Muscle of arm (tissue), 12 donors: ENCODE data around the gene GPC6. TPM values are rescaled to one million over a fixed set of nuclear protein-coding genes. Genes with fewer than 3 reads are reported as not detected.

Experiments
- DNase-seq: peaks from one replicate; pipeline ENCODE4 v3.0.0-alpha.2; 2013
- polyA plus RNA-seq, 12 donors: library from polyadenylated mRNA; unstranded; fragments of 120-200 nt; gene quantifications; one replicate each; pipeline ENCODE4 v1.2.1, GENCODE V29; 2013; ENCODE audit not compliant: insufficient read length in 12 of 12

GPC6 gene
- polyA plus RNA-seq, 12 donors = 11.5 to 24.7 (median 15.3) TPM; not detected in 1

DNA sequence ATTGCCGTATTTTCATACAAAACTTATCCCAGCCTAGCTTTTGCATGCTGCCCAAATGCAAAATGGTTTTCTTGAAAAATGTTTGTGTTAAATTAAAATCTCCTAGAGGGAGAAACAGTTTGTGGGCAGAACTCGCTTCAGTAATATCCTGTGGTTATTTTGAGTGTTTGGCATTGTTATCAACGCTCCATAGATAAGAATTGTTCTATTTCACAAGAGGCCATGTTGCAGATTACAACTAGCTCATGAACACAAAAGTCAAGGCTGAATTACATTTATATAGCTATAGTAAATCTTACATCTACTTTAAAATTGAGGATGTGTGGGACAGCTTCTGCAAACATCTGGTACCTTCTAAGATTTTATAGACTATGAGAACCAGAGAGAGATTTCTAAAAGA lies 805.0 kb downstream of the GPC6 start:
- DNase-seq = no peak

DNA sequence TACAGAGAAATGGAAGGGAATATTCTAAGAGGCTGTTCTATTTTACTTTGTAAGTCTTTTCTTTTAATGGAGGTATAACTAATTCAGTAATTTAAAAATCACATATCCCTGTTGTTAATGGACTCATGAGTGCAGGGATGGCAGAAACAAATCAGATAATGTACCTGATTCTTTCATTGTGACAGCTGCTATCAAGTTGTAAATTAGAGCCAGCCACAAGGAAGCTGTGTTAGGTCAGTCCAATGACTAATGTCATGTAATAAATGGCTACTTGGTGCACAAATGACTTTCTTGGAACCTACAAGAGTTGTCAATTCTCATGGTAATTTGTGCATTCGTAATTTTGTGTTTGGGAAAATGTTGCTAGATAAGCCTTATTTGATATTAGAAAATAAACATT lies 806.5 kb downstream of the GPC6 start:
- DNase-seq = no peak

DNA sequence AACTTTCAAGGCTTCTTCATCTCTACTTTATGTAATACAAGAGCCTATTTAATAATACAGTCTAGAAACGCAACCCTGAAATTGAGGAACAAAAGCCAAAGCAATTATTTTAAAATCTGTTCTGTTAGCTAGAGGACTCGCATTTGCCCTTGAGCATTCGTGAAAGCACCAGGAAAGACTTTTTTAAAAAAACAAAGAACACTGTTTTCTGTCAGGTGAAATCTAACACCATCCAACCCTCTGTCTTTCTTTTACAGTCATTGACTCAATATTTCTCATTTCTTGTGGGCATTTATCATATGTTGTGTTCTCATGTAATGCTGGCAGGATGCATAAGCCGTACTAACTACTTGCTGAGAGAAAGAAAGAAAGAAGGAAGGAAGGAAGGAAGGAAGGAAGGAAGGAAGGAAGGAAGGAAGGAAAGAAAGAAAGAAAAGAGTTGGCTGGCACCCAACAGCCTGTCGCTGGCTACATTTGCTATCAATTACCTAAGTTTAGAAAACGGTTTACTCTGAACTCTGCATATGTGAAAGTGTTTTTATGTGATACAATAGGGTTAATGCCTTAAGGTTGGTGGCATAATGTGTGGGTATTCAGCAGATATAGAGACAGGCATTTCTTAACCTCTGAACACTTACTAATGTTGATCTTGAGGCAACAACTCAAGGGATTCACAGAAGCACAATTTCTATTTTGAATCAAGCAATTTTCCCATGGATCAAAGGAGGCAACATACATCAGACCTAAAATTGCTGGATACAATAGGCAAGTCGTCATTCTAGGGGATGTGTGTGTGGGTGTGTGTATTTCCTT lies 807.4 kb downstream of the GPC6 start:
- DNase-seq = no peak

DNA sequence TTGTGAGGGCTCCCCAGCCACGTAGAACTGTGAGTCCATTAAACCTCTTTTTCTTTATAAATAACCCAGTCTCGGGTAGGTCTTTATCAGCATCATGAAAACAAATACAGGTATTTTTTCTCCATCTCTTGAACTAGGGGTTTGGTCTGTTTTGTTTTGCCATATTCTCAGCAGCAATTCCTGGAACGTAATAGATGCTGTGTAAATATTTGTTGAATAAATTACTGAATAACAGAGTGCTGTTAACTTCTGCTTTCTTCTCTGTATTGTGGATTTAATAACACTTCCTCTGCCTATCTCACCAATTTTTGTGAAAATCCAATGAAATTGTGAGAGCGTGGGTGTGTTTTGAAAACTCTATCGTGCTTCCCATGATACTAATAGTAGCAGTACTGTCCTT lies 823.4 kb downstream of the GPC6 start:
- no peak for DNase-seq

DNA sequence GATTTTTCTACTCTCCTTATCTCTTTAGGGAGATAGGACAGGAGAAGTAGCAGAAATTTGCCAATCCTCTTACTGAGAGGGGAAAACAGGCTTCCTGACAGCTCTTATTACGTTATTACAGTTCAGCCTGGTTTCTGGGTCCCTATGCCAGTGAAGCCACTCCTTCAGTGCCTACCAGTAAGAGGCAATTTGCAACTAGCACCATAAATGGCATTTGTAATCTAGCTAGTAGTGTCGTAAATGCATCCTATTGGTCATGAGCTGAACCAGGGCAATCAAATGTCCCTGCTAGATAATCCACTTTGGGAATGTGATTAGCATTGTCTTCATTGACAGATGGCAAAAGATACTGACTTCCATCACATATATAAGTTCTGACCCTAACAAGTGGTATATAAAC lies 824.1 kb downstream of the GPC6 start:
- DNase-seq = no peak

DNA sequence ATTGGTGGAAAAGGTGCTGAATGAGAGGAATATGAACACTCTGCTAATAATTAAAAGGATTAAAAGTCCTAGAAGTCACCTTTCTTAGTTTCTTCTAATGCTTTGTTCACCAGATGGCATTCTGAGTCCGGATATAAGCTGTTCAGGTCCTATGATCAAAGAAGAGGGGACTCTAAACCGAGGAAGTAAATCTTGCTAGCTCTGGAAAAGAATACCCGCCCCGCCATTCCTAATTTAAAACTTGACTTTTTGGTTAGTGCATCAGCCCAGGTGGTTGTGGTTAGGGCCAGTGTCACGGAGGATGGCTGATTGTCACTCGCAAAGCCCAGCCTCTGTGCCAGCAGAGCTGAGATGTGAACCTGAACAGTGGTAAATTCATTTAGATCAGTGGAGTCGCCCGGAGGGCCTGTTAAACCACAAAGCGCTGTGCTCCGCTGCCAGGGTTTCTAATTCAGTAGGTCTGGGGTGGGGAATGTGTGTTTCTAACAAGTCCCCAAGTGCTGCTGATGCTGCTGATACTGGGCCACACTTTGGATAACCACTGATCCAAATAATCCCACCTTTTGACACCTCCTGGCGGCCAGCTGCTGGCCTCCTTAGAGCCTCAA lies 827.5 kb downstream of the GPC6 start:
- no peak for DNase-seq

DNA sequence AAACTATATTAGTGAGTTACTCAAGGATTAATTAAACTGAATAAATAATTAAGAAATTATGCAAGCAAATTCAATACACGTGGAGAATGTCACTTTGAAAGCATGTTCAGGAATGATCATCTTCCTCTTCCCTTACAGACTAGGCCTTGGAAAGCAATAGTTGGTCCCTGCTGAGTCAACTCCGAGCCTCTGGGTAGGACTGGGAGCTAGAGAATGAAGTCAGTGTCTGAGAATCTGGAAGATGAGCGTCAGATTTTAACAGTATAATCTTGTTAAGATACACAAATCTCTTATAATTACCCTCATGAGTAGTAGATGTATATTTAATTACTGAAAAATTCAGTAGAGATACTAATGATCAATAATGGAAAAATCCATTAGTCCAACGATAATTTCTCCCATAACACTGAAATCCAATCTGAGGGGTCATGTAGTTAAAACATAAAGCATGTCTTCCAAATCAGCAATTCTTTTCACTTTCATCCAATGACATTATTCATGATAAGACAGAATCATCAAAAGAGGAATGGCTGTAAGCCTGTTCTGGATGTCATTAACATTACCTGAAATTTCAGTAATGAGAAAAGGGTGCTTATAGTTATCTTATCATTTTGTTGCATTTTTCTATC lies 829.9 kb downstream of the GPC6 start:
- DNase-seq = no peak

DNA sequence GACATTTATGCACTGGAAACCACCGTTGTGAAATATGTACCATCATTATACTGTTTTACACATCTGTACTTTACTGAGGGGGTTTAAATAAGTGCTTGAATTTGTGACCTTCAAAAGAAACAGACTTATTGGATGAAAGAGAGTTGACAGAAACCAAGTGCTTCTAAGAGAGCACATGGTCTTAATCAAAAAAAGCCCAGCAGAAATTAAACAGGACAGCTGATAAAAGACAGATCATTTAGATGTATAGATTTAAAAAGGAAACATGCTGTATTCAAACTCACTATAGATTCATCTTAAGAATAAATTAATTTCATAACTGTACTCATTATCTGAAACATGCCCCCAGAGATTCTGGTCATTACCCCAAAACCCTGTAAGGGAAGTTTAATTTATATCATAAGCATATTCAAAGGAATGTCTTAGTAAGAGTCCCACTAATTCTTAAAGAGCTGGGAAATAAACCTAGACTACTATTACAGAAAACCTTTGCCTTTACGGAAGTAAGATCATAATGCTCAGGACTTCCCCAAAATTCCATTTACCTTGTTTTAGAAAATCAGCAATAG lies 831.1 kb downstream of the GPC6 start:
- DNase-seq = no peak

DNA sequence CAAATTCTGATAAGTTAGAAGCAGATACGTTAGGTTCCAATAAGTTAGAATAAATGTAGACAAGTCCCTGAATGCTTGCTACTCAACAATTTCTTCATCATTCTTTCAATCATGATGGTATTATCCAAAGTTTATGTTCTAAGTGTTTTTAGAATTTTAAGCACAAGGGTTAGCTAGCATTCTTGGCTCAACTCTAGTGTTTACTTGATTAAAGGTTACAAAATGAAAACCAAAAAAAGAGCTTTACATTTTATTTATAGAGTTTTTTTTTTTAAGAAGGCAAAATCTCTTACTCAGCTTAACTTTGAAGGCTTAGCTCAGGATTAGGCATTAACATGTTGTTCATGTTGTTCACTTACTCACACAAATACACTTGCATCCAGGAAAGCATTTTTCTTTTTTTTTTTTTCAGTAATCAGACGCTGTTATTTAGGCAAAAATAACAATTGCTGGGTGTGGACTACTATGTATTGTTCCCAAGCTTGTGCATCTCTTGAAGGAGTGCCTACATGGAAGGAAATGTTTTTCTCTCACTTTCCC lies 832.3 kb downstream of the GPC6 start:
- DNase-seq = no peak

DNA sequence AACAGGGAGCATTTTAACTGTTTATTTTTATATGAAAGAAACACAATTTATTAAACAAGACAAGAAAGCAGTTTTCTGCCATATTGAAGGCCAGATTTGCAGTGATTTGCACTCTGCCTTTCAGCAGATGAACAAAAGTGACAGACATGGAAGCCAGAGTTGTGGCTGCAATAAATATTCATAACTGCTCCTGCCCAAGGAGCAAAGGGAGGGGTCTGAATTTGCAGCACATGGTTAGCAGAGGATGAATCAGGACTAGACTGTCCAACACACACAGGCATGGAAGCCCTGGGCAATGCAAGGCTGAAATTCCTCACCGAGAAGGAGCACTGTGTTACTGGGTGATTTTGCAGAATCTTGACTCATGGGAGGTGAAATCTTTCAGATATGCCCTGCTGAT lies 834.7 kb downstream of the GPC6 start:
- DNase-seq = no peak

DNA sequence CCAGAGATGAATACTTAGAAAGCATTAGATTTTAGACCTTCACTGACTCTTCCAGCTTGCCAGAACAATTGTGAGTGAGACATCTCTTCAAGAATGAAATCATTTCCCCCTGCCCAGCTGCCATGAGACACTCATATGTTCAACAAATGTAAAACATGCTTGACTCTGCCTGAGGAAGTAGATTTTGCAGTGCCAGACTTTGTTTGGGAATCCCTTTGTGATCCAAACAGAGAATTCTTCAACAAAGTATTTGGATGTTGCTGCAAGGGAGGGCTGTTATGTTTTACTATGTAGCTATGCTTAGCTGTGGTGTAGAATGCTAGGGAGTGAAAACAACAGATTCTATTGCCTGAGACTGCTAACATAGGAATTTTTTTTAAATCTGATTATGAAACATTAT lies 836.5 kb downstream of the GPC6 start:
- peak; percentile 32 for DNase-seq

DNA sequence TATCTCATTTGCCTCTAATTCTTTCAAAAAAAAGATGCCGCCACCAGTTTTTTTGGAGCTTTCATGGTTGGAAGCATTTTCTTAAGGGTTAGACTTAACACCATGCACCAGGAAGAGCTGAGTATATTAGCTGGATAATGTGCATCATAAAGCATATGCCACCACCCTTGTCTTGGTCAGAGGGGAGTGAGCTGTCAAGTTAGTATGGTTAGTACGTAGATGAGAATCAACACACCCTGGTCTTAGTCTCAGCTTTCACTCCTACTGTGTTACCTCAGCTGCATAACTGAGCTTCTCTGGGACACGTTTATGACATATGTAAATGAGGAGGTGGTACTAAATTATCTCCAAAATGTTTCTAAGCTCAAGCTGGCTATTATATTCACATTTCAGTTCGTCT lies 837.2 kb downstream of the GPC6 start:
- no peak for DNase-seq

DNA sequence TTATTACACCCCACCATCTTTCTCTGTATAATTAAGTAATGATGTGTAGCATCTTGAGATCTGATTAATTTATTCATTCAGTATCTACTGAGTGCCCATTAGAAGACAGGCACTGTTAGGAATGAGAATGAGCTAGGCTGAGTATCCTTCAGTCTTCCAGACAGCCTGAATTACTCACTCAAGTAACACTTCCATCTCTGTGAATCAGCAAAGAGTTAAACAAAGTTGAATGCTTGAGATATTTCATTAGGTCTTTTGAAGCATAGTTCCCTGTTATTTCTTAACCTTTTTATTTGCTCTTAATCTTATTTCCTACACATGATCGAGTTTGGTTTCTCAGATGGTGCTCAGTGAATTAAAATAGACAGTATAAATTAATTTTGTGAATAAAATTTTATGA lies 839.1 kb downstream of the GPC6 start:
- DNase-seq = no peak

DNA sequence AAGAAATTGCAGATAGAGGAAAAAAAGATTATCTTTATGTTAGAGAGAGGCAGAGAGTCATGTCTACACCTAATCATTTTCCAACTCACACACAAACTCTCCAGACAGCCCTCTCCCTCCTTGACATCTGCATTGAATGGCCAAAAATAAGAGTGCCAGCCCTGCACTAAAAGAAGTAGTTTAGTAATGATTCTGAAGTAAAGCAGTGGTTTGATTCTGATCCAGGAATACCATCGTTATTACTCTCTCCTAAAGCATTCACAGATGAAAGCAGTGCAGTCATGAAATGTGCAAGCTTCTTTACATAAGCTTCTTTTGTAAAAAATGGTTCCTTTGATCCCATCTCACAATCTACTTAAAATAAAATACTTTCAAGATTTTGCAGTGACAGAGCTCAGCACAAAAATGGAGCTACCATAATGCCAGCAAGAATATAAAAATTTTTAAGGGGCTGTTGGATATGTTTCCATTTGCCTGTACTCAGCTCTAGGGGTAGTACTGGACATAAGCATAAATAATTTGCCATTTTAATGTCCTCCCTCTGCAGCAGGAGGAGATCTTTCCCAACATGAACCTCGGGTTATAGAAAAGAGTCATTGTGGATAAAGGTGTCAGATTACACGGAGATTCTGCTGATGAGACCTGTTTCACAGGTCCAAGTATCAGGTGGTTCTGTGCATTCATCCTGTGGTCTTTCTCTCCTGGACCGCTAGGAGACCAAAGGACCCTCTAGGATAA lies 846.6 kb downstream of the GPC6 start:
- no peak for DNase-seq

DNA sequence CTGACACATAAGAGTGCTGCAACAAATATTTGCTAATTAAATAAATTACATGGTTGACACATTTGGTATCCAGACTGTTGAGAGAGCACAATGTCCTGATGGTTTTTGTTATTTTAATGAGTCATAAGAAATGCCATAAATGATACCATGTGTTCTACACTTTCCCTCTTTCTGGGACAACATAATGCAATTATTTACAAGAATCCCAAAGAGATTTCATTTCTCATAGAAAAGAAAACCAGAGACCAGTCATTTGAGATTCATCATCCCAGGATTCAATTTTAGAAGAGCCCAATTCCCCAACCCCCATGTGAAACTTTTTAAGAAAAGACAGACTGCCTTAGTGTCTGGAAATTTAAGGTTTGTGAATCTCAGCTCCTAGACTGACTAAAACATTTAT lies 853.3 kb downstream of the GPC6 start:
- no peak for DNase-seq

DNA sequence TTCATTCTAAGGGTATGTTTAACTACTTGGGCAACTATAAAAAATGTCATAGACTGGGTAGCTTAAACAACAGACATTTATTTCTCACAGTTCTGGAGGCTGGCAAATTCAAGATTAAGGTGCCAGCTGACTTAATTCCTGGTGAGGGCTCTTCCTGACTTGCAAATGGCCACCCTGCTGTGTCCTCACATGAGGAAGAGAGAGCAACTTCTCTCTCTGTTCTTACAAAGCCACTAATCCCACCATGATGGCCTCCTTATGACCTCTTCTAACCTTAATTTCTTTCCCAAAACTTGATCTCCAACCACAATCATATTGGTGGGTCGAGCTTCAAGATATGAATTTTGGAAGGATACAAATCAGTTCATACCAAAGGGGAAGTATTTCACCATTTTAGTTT lies 853.9 kb downstream of the GPC6 start:
- DNase-seq = no peak

DNA sequence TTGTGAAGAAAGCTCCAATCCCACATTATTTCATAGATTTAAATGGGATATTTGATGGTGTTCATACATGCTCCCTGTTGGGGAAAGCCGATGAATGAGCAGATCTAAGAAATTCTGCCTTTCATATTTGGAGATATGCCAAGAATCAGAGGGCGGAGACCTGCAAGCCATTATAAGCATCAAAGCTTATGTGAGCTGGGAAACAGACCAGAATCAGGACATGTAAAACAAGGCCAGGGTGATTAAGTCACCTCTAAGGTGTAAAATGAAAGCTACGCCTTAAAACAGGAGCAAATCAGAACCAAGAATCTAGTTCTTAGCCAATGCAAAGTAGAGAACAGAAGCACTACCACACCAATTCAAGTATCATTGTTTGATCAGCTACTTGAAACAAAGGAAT lies 860.5 kb downstream of the GPC6 start:
- no peak for DNase-seq

DNA sequence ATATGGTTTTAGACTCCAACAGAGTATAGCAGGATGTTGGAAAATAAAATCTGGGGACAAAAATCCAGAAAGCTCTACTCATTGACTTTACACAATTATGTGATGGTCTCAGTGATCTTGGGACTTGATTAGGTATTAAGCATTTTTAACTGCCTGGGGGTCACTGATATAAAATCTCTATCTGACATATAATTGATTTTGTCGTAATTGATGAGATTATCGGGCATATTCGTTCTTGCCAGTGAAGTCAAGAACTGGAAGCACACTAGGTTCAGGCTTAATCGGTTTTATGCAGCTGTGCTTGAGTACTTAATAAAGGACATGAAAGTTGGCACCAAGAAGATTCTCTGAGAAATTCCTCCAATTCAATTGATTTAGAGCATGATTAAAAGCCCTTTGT lies 862.1 kb downstream of the GPC6 start:
- no peak for DNase-seq

DNA sequence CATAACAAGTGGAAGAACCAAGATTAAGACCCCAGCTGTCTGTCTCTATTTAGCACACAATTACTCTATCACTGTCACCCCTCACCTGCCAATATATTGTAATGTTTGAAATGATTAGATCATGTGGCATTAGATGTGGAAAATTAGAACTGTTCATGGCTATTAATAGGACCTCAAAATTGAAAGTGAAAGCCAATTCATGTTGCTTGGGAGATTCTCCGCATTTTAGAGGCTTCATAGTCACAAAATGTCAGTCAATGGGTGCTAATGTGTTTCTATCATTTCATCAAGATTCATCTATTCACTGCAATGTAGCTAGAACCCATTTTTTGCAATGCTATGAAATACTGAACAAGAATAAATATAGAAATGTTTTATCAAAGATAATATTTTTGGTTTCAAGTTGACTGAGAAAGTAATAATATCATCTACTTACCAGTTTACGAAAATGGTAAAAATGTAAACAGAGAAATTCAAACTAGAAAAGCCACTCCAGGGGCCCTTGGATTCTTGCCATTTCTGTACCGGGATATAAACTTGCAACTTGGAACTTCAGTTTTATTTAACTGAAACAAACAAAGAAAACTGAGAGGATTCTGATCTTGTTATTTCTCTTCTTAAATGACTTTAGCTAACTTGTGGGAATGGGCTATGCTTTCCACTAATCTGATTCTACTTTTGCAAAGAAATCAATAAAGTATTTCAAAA lies 864.3 kb downstream of the GPC6 start:
- no peak for DNase-seq

DNA sequence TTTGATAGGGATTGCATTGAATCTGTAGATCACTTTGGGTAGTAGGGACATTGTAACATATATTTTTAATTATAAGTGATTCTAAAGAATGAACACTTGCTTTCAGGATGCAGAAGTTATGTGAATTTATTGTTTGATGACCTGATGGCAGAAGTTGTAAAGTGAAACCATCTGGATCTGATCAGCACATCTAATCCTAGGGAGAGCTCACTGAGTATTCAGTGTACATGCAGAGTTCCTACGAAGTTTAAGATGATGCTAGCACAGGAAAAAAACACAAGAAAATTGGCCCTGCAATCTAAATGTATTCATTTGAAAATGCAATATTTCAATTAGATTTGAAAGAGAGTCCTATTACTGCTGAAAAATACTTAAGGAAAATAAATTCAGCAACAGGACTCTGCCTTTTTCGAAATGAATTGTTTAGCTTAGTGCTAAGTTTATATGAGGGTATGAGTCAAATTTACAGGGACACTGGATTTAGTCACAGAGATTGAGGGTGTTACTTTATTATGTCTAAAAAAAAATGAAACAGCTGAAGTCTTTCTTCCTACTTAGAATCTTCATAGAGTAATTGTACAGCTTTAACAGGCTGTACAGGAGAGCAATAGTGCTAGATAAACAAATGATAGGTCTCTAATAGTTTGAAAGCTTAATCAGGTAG lies 867.2 kb downstream of the GPC6 start:
- peak; percentile 15 for DNase-seq
